Caki2 (cell line): ENCODE measurements around the gene PDE1A. TPM values are rescaled to one million over a fixed set of nuclear protein-coding genes. Genes with fewer than 3 reads are reported as not detected.

Experiments
- DNase-seq: peaks from one replicate; pipeline ENCODE4 v3.0.0-alpha.2; 2015; ENCODE audit warnings: low read depth
- in situ Hi-C: cut with HindIII; loops from 2 replicates; pipeline ENCODE4 v1.10.0; 2016; ENCODE audit warnings: low sequenced_read_pairs, low pct_unique_long_range_greater_than_20kb, mixed read lengths
- total RNA-seq: library from RNA; depleted of rRNA; stranded (reverse); fragments of >200 nt; shearing (Covaris generic); gene quantifications from 2 replicates; pipeline ENCODE4 v1.2.3, GENCODE V29; 2014; ENCODE audit warnings: low replicate concordance

PDE1A gene
- total RNA-seq, 1 experiment from 2014 or later = not detected

DNA sequence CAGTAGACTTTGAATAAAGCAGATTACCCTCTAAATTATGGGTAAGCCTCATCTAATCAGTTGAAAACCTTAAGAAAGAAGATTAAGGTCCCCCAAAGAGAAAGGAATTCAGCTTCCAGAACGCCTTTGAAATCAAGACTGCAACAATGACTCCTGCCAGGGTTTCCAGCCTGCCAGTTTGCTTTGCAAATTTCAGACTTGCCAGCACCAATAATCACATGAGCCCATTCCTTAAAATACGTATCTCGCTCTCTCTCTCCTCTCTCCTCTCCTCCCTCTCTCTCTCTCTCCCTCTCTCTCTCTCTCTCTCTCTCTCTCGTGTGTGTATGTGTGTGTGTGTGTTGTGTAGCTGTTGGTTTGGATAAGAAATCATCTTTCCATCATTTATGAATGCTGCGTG lies 184.2 kb downstream of the PDE1A start:
- no peak for DNase-seq
- in situ Hi-C loops = no loop called here

DNA sequence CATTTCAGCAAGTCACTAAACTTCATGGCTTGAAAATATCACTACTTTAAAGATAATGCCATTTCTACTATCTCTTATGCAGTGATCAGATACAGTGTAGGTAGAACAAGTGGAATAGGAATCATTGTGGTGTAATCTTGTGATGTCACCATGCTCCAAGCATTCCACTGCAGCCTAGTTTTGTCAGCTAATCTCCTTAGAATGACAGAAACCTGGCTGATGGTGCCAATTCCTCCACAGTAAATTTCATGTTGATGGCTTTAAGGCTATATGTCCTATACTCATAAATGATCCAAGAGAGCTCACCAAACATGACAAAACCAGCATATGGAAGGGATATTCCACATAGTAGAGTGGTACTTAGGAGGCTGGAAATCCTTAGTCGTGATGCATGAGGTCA lies 184.9 kb downstream of the PDE1A start:
- DNase-seq = no peak
- in situ Hi-C loops = no loop called here

DNA sequence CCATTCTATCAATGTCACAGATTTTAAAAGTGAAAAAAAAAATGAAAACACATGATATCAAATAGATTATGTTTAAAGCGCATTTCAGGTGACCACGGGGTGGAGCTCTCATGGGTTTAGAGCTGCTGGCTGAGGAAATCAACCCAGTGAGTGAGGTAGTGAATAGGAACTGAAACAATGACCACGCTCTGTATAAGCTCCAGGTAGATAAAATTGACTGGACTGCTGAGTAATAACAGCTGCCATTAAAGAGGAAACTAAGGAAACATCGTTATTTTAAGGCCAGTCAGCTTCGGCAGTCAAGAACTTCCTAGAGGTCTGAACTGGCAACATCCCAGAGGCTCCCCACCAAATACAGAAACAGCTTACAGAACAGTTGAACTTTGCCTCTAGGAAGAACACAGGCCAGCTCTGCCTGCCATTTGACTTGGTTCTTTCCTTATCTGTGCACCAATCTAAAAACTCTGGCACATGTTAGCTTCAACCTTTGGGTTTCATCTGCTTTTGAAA lies 185.9 kb downstream of the PDE1A start:
- peak; percentile 12 for DNase-seq
- in situ Hi-C loops = no loop called here

DNA sequence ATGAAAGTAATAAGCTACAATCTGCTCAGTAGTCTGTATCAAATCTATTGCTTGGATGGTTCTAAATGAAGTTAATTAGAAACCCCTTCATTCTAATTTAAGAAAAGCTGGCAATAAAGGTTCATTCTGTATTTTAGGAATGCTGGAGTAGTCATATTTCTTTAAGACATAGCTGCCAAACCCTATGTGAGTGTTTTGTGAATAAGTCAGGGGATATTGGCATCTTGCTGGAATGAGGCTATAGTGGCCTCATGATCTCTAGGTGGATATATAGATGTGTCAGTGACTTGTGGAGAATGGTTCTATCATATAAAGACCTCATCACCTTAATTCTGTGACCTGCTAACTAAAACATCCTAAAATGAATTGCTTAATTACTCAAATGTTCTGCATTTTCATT lies 196.3 kb downstream of the PDE1A start:
- in situ Hi-C loops = no loop called here
- DNase-seq = no peak

DNA sequence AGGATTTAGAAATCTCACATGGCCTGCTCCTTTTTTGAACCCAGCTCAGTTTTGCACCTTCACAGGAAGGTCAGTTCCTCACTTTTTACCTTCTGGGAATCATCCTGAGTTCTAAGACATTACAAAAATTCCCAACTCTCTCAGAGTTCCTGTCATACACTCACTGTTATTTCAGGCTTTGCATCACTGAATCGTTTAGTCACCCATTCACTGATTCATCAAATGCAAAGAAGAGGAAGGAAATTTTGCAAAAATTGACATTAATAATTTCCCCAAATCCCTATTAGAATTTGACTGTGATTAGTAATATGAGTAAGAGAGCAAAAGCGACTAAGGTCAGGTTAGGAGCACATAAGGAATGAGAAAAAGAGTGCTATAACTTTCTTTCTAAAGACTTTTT lies 197.5 kb downstream of the PDE1A start:
- in situ Hi-C loops = no loop called here
- peak; percentile 30 for DNase-seq

DNA sequence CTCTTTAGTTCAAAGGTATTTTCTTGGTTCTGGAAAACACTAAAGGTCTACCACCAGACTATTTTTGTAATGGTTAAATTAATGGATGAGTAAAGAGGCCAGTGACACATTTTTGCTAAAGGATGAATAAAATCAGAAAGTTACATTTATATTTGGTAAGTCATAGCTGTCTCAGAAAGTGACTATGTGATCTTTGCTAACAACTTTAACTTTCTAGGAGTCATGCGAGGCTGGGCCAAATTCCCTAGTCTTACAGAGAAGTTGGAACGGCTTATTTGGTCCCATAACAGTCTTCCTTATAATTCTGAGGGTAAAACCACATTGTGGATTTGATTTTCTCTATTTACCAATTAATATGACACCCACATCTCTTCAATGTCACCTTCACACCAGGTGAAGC lies 198.1 kb downstream of the PDE1A start:
- in situ Hi-C loops = no loop called here
- DNase-seq = no peak

DNA sequence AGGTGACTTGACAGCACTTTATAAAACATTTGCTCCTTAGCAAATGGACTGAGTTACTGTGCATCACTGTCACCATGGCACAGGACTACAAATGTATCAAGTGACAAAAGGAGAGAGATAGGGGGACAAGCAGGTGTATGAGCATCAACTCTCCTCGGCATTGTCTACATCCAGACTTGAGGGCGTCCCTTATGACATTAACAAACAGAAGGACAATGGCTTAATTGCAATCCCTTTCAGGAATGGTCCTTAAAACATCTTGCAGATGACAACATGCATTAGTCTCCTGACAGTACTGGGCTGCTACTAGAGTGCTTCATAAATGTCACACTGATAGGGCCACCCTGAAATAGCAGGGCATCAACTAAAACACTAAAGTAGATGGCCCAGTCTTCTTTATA lies 198.8 kb downstream of the PDE1A start:
- DNase-seq = no peak
- in situ Hi-C loops = no loop called here

DNA sequence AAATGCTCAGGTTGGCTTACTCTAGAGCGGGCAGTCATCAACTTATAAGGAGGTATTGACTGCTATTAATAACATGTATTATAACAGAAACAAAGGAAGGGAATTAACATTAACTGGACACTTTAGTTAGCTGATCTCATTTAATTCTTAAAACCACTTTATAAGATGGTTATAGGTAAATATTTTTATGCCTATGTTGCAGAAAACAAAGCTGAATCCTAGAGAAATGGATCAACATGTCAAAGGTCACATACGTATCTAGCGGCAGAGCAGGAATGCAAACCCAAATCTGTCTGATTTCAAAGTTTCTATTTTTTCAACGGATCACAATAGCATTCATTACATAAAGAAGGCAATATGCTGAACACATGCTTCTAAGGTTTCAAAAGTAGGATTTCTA lies 200.0 kb downstream of the PDE1A start:
- DNase-seq = no peak
- in situ Hi-C loops = no loop called here

DNA sequence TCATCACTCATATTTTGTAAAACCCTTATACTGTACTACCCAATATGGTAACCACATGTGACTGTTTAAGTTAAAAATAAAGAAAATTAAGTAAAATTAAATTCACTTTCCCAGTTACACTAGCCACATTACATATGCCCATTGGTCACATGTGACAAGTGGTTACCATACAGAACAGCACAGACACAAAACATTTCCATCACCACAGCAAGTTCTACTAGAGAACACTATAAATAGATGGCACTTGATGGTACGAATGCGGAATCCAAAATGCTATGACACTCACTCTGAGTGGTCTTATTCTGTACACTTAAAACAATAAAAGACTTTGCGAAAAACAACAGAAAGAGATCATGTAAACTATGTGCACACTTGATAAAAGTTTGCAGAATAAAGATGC lies 202.2 kb downstream of the PDE1A start:
- in situ Hi-C loops = no loop called here
- DNase-seq = no peak

DNA sequence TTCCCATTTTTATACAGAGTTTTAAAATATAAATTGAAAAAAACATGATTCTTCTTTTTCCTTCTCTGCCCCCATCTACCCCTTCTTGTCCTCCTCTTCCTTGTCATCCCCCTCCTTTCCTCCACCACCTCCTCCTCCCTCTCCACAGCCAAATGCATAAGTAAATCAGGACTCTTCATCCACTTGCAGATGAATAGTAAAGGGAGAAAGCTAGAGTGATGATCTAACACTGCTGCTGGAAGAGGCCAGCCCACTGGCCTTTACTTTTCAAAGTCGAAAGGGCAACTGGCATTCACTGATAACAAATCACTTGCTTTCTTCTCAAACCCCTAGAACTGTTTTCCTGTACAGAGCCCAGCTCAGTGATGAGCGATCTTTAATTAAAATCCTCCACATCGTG lies 205.8 kb downstream of the PDE1A start:
- in situ Hi-C loops = no loop called here
- DNase-seq = no peak

DNA sequence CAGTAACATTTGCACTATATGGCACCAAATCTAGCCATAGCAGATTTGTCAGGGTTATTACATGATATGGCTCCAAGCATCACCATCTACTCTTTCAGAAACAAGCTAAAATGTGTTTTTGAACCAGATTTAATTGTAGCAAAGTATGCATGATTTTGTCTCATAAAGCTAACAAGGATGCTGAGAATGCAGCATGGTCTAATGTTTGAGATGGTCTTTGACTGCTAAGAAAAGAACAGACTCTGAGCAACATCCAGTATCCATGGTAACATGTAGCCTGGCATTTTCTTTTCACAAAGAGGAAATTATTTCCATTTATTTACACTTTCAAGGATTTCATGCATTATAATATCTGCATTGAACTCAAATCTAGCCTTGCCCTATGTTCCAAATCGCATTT lies 206.5 kb downstream of the PDE1A start:
- in situ Hi-C loops = no loop called here
- no peak for DNase-seq

DNA sequence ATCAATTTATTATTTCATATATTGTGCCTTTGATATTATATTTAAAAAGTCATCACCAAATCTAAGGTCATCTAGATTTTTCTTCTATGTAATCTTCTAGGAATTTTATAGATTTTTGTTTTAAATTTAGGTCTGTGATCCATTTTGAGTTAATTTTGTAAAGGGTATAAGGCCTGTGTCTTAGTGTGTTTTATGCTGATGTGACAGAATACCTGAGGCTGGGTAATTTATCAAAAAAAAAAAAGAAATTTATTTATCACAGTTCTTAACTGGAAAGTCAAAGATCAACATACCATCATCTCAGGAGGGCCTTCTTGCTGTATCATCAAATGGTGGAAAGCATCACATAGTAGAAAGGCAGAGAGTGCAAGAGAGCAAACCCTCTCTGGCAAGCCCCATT lies 216.2 kb downstream of the PDE1A start:
- no peak for DNase-seq
- in situ Hi-C loops = no loop called here

DNA sequence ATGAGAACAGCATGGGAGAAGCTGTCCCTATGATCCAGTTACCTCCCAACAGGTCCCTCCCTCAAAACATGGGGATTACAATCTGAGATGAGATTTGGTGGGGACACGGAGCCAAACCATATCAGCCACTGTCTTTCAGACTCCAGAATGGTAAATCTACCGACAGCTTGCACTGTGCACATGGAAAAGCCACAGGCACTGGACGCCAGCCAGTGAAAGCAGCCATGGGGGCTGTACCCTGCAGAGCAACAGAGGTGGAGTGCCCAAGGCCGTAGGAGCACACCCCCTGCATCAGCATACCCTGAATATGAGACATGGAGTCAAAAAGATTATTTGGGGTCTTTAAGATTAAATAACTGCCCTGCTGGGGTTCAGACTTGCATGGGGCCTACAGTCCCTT lies 218.4 kb downstream of the PDE1A start:
- in situ Hi-C loops = no loop called here
- no peak for DNase-seq

DNA sequence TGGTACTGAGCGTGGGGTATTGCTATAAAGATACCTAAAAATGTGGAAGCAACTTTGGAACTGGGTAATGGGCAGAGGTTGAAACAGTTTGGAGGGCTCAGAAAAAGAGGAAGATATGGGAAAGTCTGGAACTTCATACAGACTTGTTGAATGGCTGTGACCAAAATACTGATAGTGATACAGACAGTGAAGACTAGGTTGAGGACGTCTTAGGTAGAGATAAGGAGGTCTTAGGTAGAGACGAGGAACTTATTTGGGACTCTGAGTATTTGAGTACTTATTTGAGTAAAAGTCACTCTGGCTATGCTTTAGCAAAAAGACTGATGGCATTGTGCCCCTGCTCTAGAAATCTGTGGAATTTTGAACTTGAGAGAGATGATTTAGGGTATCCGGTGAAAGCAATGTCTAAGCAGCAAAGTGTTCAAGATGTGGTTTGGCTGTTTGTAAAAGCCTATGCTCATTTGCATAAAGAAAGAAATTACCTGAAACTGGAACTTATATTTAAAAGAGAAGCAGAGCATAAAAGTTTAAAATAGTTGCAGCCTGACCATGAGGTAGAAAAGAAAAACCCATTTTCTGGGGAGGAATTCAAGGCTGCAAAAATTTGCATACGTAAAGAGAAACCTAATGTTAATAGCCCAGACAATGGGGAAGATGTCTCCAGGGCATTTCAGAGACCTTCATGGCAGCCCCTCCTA lies 219.6 kb downstream of the PDE1A start:
- in situ Hi-C loops = no loop called here
- no peak for DNase-seq

DNA sequence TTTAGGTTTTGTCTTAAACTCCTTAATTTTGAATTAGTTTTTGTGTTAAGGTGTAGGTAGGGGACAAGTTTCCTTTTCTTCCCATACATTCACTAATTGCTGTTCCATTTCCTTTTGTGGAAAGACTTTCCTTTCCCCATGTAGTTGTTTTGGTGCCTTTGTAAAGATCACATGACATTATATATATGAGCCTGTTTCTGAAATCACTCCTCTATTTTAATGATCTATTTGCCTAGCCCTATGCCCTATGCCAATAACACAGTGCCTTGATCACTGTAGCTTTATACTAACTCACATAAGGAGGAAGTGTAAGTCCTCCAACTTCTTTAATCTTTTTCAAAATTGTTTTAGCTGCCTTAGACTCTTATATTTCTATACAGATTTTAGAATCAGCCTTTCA lies 229.3 kb downstream of the PDE1A start:
- DNase-seq = no peak
- in situ Hi-C loops = no loop called here

DNA sequence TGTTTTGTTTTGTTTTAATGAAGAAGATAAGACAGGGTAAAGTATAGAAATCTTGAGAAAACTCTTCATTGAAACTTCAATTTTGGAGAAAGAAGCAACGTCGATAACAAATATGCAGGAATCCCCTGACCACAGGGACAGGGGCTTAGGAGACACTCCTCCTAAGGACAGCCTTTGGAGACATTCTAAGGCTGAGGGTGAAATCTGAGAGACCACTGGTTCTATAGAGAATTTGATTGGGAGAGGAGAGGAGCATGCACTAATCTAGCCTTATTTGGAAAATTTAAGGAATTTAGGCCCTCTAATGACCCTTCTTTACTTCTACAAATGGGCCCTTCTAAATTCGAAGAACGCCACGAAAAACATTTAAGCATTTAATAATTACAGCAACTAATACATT lies 233.5 kb downstream of the PDE1A start:
- no peak for DNase-seq
- in situ Hi-C loops = no loop called here

DNA sequence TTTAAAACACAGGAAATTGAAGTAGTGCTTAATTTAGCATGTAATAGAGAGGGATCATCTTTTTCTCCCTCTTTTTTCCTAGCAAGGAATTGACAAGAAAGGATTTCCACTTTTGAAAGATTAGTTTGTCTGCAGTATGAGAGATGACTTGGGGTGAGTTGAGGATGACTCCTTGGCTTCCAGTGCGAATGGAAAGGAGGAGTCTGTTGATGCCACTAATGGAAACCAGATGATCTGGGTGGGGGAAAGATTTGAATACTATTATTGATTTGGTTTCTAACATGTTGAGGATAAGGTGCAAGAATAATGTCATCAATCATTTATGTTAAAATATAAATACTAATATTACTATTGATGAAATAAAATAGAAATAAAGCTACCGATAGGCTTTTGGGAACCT lies 235.8 kb downstream of the PDE1A start:
- in situ Hi-C loops = no loop called here

DNA sequence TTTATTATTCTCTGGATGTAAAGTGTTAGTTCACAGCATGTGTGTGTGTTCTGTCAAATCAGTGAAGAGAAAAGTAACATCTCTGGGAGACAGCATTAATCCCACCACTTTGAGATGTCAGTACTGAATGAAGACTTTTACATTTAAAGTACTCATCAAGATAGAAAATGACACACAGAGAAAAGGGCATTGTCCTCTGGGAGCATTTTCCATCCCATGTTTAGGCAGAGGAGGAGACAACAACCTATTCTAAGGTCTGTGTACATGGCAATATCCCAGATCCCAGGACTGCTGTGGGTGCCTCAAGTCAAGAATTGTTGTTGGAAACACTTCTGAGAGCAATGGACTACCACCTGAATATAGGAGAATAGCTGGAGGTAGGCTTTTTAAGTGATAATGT lies 239.7 kb downstream of the PDE1A start:
- in situ Hi-C loops = no loop called here
- DNase-seq = no peak

More for the DNA sequence above, 235.8 kb downstream of the PDE1A start:
- DNase-seq = no peak

DNA sequence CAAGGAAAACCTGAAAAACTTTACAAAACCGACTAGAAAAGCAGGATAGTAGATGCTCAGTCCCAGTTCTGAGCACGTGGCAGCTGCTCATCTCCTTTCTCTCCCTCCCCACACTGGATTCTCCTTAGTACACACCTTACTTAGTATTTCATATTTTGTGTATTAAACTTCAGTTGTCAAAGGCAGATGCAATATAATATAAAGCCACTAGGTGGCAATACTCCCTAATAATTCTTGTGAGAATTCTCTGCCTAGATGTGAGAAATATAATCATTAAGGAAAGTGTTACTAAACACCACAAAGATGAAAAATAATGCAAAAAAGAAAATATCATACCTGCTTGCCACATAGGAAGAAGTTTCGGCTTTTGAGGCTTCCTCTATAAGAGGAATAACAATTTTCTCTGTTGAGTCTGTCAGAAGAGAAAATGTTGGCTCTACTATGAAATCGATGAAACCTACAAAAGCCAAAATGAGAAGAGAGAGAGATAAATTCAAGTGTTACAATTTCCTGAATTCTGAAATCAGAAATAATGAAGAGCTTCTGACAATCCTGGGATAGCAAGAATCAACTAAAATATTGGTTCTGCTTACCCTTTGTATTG lies 240.6 kb downstream of the PDE1A start:
- in situ Hi-C loops = no loop called here
- peak; percentile 34 for DNase-seq

DNA sequence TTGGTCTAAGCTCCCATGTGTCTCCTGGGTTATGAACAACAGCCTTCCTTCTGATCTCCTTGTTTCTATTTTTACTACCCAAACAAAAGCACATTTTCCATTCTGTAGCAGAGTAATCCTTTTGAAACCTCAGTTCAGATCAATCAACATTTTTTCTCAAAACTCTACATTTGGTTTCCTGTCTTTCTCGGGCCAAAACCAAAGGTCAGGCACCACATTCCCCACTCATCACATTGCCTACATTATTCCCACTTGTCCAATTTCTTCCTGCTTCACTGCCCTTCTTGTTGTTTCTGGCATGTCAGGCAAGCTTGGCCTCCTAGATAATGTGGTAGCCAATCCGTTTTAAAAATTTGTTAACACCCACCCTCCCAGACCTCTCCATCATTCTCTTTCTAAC lies 244.4 kb downstream of the PDE1A start:
- in situ Hi-C loops = no loop called here
- DNase-seq = no peak
